Astrocyte of the spinal cord (primary cell): Measurements from ENCODE around the gene NOVA2.

Experiments used
- DNase-seq: peaks from one replicate; pipeline ENCODE4 v3.0.0; 2011; ENCODE audit warnings: low read depth, low spot score
- H3K4me3 ChIP-seq: 2 replicates; pipeline ENCODE4 v1.5.1; 2011; ENCODE audit warnings: low read depth, mild to moderate bottlenecking, low read length, moderate library complexity
- CTCF ChIP-seq: IDR thresholded peaks from 2 replicates; pipeline ENCODE4 v1.5.1; 2012; ENCODE audit warnings: low read depth, mild to moderate bottlenecking, low read length, inconsistent platforms
- in situ Hi-C: cut with HindIII; loops from 2 replicates; pipeline ENCODE4 v1.10.0; 2017; ENCODE audit warnings: low sequenced_read_pairs

NOVA2 gene

GRCh38 chr19:46019270-46019669 is 45.6 kb upstream of the NOVA2 start:
- no peak for TF ChIP-seq CTCF

GRCh38 chr19:46018729-46019251 is 45.1 kb upstream of the NOVA2 start:
- TF ChIP-seq CTCF = no peak
- in situ Hi-C loops = no loop called here
- no peak overlapping the region for H3K4me3 ChIP-seq
- no peak for DNase-seq

More at GRCh38 chr19:46019270-46019669, 45.6 kb upstream of the NOVA2 start:
- H3K4me3 ChIP-seq = no peak overlapping the region
- DNase-seq = no peak
- in situ Hi-C loops = no loop called here

DNA sequence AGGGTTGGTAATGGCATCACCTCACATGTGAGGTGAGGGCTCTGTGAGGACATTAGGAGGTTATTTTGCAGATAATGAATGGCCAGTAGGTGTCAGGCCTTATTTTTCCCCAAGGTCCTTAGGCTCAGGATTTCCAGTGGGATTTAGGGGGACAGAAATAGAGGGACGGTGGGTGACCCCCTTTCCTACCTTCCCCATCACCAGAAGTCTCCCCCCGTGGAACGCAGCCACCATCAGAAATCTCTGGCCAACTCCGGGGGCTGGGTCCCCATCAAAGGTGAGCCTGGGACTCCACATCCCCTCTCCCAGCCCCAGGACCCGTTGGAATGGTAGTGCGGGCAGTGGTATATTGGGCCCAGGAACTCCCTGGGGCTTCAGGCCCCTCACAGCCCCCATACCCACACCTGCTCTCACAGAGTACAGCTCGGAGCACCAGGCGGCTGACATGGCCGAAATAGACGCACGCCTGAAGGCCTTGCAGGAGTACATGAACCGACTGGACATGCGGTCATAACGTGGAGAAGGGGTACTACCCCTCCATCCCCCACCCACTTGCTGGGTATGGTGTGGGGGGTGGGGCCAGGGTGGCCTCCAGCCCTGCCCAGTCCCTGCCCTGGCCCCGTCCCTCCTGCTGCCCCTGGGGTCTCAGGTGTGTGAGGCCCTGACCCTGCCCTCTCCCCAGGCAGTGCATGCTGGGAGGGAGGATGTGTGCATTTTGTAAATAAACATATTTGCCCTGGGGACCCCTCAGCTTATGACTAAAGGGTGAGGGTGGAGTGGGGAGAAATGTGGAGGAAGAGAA is 44.4 kb upstream of the NOVA2 start:
- no peak for TF ChIP-seq CTCF
- in situ Hi-C loops = no loop called here
- no peak overlapping the region for H3K4me3 ChIP-seq
- no peak for DNase-seq

GRCh38 chr19:46017095-46017429 is 43.4 kb upstream of the NOVA2 start:
- no peak overlapping the region for H3K4me3 ChIP-seq
- in situ Hi-C loops = no loop called here
- no peak for TF ChIP-seq CTCF
- no peak for DNase-seq

- in situ Hi-C loops = no loop called here
- peak overlapping the region; percentile 39 for H3K4me3 ChIP-seq
- DNase-seq = peak; percentile 71
- TF ChIP-seq CTCF = peak; percentile 86
Observed at GRCh38 chr19:46016426-46017094, 42.9 kb upstream of the NOVA2 start.

DNA sequence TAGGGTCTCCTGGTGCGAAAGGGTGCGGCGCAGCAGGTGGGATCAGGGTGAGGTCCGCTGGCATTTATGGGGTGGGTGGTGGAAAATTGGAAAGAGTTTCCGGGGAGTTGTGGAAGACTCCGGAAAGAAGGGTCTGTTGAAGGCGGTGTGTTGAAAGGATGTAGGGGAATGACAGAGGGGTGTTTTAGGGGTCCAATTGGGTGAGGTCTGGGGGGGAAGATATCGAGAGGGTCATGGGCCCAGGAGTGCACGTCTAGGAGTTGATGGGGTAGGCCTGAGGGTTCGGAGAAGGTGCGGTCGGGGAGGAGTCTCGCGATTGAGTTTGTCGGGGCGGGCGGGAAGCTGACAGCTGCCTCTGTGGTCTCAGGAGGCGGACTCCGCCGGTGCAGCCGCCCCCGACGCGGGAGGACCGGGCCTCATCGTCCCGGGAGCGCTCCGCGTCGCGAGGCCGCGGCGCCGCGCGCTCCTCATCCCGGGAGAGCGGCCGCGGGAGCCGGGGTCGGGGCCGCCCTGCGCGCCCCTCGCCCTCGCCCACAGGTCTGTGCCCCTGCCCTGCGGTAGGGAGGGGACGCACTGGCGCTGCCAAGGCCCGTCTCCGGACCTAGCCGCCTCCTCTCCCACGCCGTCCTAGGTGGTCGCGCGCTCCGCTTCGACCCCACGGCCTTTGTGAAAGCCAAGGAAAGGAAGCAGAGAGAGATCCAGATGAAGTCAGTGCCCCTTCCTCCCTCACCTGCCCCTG is 42.2 kb upstream of the NOVA2 start:
- TF ChIP-seq CTCF = no peak
- DNase-seq = no peak
- in situ Hi-C loops = no loop called here
- H3K4me3 ChIP-seq = peak overlapping the region; percentile 39
